ENCODE results near the gene BID. TPM values are rescaled to one million over a fixed set of nuclear protein-coding genes. Genes with fewer than 3 reads are reported as not detected.

The BID gene
- total RNA-seq, 2 experiments from 2014 or later = 8.9 to 10.3 TPM

GRCh38 chr22:17729561-17729960 is 44.7 kb downstream of the BID start:
- intact Hi-C loops (cut with DNase I, micrococcal nuclease) = no loop called here
- Mint-ChIP-seq H3K4me3 (no peak overlapping the region), H3K4me1 (ENCODE audit: low read depth) (peaks cover 22% of the 10 kb centered on the region), H3K36me3 (ENCODE audit: low read depth) (peaks cover 67% of the 10 kb centered on the region), H3K27me3 (no peaks in the 10 kb centered on the region), H3K9me3 (no peaks in the 10 kb centered on the region), H3K27ac (peak overlapping the region; percentile 14)
- peaks cover 16% of the 10 kb centered on the region for H3K4me1 ChIP-seq (ENCODE audit: insufficient read depth, low read length)
- ATAC-seq (ENCODE audit: poor library complexity) (no peak), DNase-seq (no peak)
- ChIA-PET CTCF (interaction anchor here (0.9 kb wide), 1 partner anchor 13 kb away, joined by 3 read pairs; no protein-coding TSS in a partner anchor), POLR2A (interaction anchor here (1.4 kb wide), 1 partner anchor 348 kb away, joined by 4 read pairs; the partner anchor contains the start of gene PEX26)
- no peak overlapping the region for H3K27ac ChIP-seq (ENCODE audit: low read depth in 1 of 2, low read length in 2 of 2)
- no peaks in the 10 kb centered on the region for H3K27me3 ChIP-seq (ENCODE audit: control insufficient read depth in 1 of 2, insufficient read depth in 2 of 2, low read length in 2 of 2)
- no peaks in the 10 kb centered on the region for H3K9me3 ChIP-seq (ENCODE audit: control insufficient read depth in 1 of 2, insufficient read depth in 1 of 2, low read length in 2 of 2)
- H3K4me3 ChIP-seq (ENCODE audit: low read length) = no peak overlapping the region
- peaks cover 37% of the 10 kb centered on the region for H3K36me3 ChIP-seq (ENCODE audit: insufficient read depth, low read length)
- no peak for TF ChIP-seq CTCF (IDR thresholded peaks at IDR 0.05)

DNA sequence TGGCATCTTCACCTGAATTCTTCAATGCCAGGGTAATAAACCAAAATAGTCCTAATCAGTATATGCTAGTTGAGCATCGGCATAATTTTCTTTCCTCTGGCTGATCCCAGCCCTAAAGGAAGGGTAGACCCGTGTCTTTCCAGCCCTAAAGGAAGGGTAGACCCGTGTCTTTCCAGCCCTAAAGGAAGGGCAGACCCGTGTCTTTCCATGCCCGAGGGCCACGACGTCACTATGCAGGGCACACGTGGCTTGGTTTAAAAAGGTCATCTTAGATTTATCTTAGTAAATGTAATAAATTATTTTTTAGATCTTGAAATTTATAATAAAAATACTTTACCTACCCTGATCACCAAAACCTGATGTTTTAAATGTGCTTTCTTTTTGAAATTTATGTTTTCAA is 45.5 kb downstream of the BID start:
- H3K27me3 Mint-ChIP-seq = no peaks in the 10 kb centered on the region
- DNase-seq (no peak), ATAC-seq (ENCODE audit: poor library complexity) (no peak)
- intact Hi-C loops (cut with DNase I, micrococcal nuclease) = no loop called here
- Histone ChIP-seq H3K27ac (ENCODE audit: low read depth in 1 of 2, low read length in 2 of 2) (no peak overlapping the region), H3K36me3 (ENCODE audit: insufficient read depth, low read length) (peaks cover 29% of the 10 kb centered on the region), H3K4me3 (ENCODE audit: low read length) (no peak overlapping the region), H3K4me1 (ENCODE audit: insufficient read depth, low read length) (peaks cover 12% of the 10 kb centered on the region), H3K27me3 (ENCODE audit: control insufficient read depth in 1 of 2, insufficient read depth in 2 of 2, low read length in 2 of 2) (no peaks in the 10 kb centered on the region), H3K9me3 (ENCODE audit: control insufficient read depth in 1 of 2, insufficient read depth in 1 of 2, low read length in 2 of 2) (no peaks in the 10 kb centered on the region)
- H3K4me3 Mint-ChIP-seq = no peak overlapping the region
- TF ChIP-seq CTCF (IDR thresholded peaks at IDR 0.05) = no peak
- ChIA-PET POLR2A (no interaction called here), CTCF (no interaction called here)
- H3K36me3 Mint-ChIP-seq (ENCODE audit: low read depth) = peaks cover 62% of the 10 kb centered on the region
- no peaks in the 10 kb centered on the region for H3K9me3 Mint-ChIP-seq
- H3K27ac Mint-ChIP-seq = peak overlapping the region; percentile 59
- peaks cover 21% of the 10 kb centered on the region for H3K4me1 Mint-ChIP-seq (ENCODE audit: low read depth)

DNA sequence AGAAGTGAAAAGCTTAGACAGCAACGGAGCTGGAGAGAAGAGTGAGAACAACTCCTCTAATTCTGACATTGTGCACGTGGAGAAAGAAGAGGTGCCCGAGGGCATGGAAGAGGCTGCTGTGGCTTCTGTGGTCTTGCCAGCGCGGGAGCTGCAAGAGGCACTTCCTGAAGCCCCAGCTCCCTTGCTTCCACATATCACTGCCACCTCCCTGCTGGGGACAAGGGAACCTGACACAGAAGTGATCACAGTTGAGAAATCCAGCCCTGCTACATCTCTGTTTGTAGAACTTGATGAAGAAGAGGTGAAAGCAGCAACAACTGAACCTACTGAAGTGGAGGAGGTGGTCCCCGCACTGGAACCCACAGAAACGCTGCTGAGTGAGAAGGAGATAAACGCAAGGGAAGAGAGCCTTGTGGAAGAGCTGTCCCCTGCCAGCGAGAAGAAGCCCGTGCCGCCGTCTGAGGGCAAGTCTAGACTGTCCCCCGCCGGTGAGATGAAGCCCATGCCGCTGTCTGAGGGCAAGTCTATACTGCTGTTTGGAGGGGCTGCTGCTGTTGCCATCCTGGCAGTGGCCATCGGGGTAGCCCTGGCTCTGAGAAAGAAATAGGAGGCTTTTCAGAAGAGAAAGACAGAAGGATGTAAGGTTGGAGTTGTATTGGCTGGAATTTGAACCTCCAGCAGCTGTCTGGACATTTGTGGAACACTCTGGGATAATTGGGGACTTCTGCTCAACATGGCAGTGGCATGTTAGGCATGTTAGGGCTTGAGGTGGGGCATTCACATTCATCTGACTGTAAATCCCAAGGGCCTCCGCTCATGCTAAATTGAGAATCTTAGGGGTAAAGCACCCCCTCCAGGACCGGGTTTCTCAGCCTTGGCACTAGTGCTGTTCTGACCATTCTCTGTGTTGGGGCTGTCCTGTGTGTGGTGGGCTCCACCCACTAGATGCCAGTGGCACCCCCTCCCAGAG is 47.1 kb downstream of the BID start:
- Histone ChIP-seq H3K4me1 (ENCODE audit: insufficient read depth, low read length) (peaks cover 12% of the 10 kb centered on the region), H3K9me3 (ENCODE audit: control insufficient read depth in 1 of 2, insufficient read depth in 1 of 2, low read length in 2 of 2) (no peaks in the 10 kb centered on the region), H3K27ac (ENCODE audit: low read depth in 1 of 2, low read length in 2 of 2) (peak overlapping the region in 1 of 2 donors; percentile 28), H3K27me3 (ENCODE audit: control insufficient read depth in 1 of 2, insufficient read depth in 2 of 2, low read length in 2 of 2) (no peaks in the 10 kb centered on the region), H3K4me3 (ENCODE audit: low read length) (no peak overlapping the region), H3K36me3 (ENCODE audit: insufficient read depth, low read length) (peaks cover 21% of the 10 kb centered on the region)
- Mint-ChIP-seq H3K4me1 (ENCODE audit: low read depth) (peaks cover 17% of the 10 kb centered on the region), H3K27me3 (no peaks in the 10 kb centered on the region), H3K36me3 (ENCODE audit: low read depth) (peaks cover 51% of the 10 kb centered on the region), H3K4me3 (no peak overlapping the region), H3K9me3 (no peaks in the 10 kb centered on the region), H3K27ac (peak overlapping the region; percentile 79)
- peak in 1 of 14 experiments; percentile 14 for DNase-seq
- no peak for TF ChIP-seq CTCF (IDR thresholded peaks at IDR 0.05)
- peak; percentile 21 for ATAC-seq (ENCODE audit: poor library complexity)
- ChIA-PET POLR2A (no interaction called here), CTCF (interaction anchor here (1.4 kb wide), 1 partner anchor 14 kb away, joined by 3 read pairs; no protein-coding TSS in a partner anchor)
- intact Hi-C loops (cut with DNase I, micrococcal nuclease) = no loop called here
